Naive thymus-derived CD4-positive, alpha-beta T cell (primary cell): ENCODE results near the gene TTLL12. TPM values are rescaled to one million over a fixed set of nuclear protein-coding genes. Genes with fewer than 3 reads are reported as not detected.

ENCODE experiments used
- ATAC-seq: fragments of 150-1000 bp; cut with Tn5 transposase; 2 replicates; pipeline ENCODE4 v1.10.0; 2021; ENCODE audit warnings: mild to moderate bottlenecking, moderate library complexity
- CTCF ChIA-PET: fragments of 350-600 bp; sonication (Branson Sonifier 250); formaldehyde crosslinking; loops from one replicate; lab custom pipeline; 2021; ENCODE audit warnings: antibody characterized with exemption; lab: Charles Lee
- POLR2A ChIA-PET: fragments of 350-600 bp; sonication (Branson Sonifier 250); formaldehyde crosslinking; loops from one replicate; lab custom pipeline; 2021; ENCODE audit warnings: antibody characterized with exemption, inconsistent platforms; lab: Charles Lee
- DNase-seq, 9 donors: peaks; one replicate each; pipeline versions ENCODE4 v3.0.0 to v3.0.0-alpha.2; 2020 to 2022; ENCODE audit warnings: mixed read lengths in 1 of 9
- H3K27ac ChIP-seq: one replicate; pipeline ENCODE4 v1.7.0; 2013; ENCODE audit warnings: mild to moderate bottlenecking, low read depth, low read length, moderate library complexity
- H3K27me3 ChIP-seq, 2 donors: one replicate each; pipeline ENCODE4 v1.7.0; 2013; ENCODE audit warnings: low read length in 2 of 2, mild to moderate bottlenecking in 2 of 2, moderate library complexity in 2 of 2; ENCODE audit not compliant: control insufficient read depth in 2 of 2, insufficient read depth in 2 of 2
- H3K36me3 ChIP-seq, 3 experiments: 1 replicate in 2 of 3; 2 replicates in 1 of 3; pipeline ENCODE4 v1.7.0; 2013; ENCODE audit warnings: low read length in 3 of 3, mild to moderate bottlenecking in 3 of 3, moderate library complexity in 1 of 3; ENCODE audit not compliant: insufficient read depth in 3 of 3, control insufficient read depth in 2 of 3
- H3K4me1 ChIP-seq, 2 donors: one replicate each; pipeline ENCODE4 v1.7.0; 2013; ENCODE audit warnings: low read length in 2 of 2, mild to moderate bottlenecking in 2 of 2, moderate library complexity in 1 of 2; ENCODE audit not compliant: control insufficient read depth in 2 of 2, insufficient read depth in 2 of 2
- H3K4me3 ChIP-seq: 2 replicates; pipeline ENCODE4 v1.7.0; 2013; ENCODE audit warnings: mild to moderate bottlenecking, low read length
- H3K9me3 ChIP-seq, 3 experiments: 1 replicate in 2 of 3; 2 replicates in 1 of 3; pipeline ENCODE4 v1.7.0; 2013; ENCODE audit warnings: low read length in 3 of 3; ENCODE audit not compliant: control insufficient read depth in 2 of 3
- H3K27ac Mint-ChIP-seq, 9 donors: one replicate each; pipeline ENCODE4 v1.8.0; 2020 to 2022; ENCODE audit warnings: mixed read lengths in 9 of 9, mild to moderate bottlenecking in 8 of 9, moderate library complexity in 5 of 9, inconsistent platforms in 2 of 9
- H3K27me3 Mint-ChIP-seq, 5 donors: one replicate each; pipeline ENCODE4 v1.8.0; 2021 to 2022; ENCODE audit warnings: mixed read lengths in 5 of 5, mild to moderate bottlenecking in 1 of 5
- H3K36me3 Mint-ChIP-seq, 5 donors: one replicate each; pipeline ENCODE4 v1.8.0; 2020 to 2022; ENCODE audit warnings: mixed read lengths in 5 of 5, mild to moderate bottlenecking in 3 of 5, inconsistent platforms in 1 of 5
- H3K4me1 Mint-ChIP-seq, 7 donors: one replicate each; pipeline ENCODE4 v1.8.0; 2020 to 2022; ENCODE audit warnings: mixed read lengths in 7 of 7, mild to moderate bottlenecking in 3 of 7, inconsistent platforms in 1 of 7
- H3K4me3 Mint-ChIP-seq, 10 donors: one replicate each; pipeline ENCODE4 v1.8.0; 2020 to 2022; ENCODE audit warnings: mild to moderate bottlenecking in 10 of 10, mixed read lengths in 10 of 10, moderate library complexity in 6 of 10, inconsistent platforms in 2 of 10
- H3K9me3 Mint-ChIP-seq, 11 donors: one replicate each; pipeline ENCODE4 v1.8.0; 2020 to 2022; ENCODE audit warnings: mixed read lengths in 11 of 11, mild to moderate bottlenecking in 4 of 11, inconsistent platforms in 1 of 11, moderate library complexity in 1 of 11
- intact Hi-C, 2 donors: fragments of 100-400 bp; cut with micrococcal nuclease; formaldehyde crosslinking; loops; one replicate each; pipeline ENCODE4 v1.15.1; 2023
- polyA plus RNA-seq, 2 donors: library from polyadenylated mRNA; unstranded; fragments of 300-500 nt; fragmentation: Illumina TruSeq; gene quantifications; one replicate each; pipeline ENCODE4 v1.2.3, GENCODE V29; 2021
- total RNA-seq, 6 experiments: library from RNA in 5 of 6; stranded (reverse) in 5 of 6; gene quantifications; 1 replicate in 5 of 6; 2 replicates in 1 of 6; pipeline ENCODE4 v1.2.3 and lab custom pipeline; 2021 to 2026

The TTLL12 gene
- total and polyA plus RNA-seq, 7 experiments from 2014 or later: 15.6 to 43.7 (median 28.2) TPM

DNA sequence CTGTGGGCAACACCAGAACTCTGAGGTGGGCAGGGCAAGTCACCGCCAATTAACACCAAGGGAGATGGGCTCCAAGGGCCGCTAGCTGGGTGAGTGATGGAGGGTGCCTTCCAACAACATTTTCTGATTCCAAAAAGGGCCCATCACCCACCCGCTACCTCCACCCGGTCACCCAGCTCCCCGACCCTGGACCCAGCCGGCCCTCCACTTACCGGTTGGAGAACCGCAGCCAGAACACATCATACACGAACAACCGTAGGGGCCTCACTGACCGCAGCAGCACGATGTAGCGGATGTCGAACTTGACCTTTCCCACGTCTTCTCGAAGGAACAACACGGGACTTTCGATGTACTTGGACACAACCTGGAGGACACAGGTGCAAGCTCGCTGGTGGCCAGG is 14.7 kb downstream of the TTLL12 start:
- no peaks in the 10 kb centered on the region for H3K9me3 ChIP-seq
- H3K36me3 ChIP-seq: peaks cover 0 to 79% (median 0%) of the 10 kb centered on the region in 3 experiments
- Mint-ChIP-seq H3K9me3 (no peaks in the 10 kb centered on the region), H3K4me1 (peaks cover 0 to 6% (median 0%) of the 10 kb centered on the region in 7 donors), H3K27ac (no peak overlapping the region), H3K4me3 (no peak overlapping the region), H3K27me3 (no peaks in the 10 kb centered on the region), H3K36me3 (peaks cover 0 to 12% (median 6%) of the 10 kb centered on the region in 5 donors)
- intact Hi-C loops: no loop called here
- no peak for ATAC-seq
- H3K27me3 ChIP-seq: no peaks in the 10 kb centered on the region
- no peak overlapping the region for H3K27ac ChIP-seq
- DNase-seq: no peak
- H3K4me1 ChIP-seq: no peaks in the 10 kb centered on the region
- no peak overlapping the region for H3K4me3 ChIP-seq
- ChIA-PET CTCF (no interaction called here), POLR2A (no interaction called here)

DNA sequence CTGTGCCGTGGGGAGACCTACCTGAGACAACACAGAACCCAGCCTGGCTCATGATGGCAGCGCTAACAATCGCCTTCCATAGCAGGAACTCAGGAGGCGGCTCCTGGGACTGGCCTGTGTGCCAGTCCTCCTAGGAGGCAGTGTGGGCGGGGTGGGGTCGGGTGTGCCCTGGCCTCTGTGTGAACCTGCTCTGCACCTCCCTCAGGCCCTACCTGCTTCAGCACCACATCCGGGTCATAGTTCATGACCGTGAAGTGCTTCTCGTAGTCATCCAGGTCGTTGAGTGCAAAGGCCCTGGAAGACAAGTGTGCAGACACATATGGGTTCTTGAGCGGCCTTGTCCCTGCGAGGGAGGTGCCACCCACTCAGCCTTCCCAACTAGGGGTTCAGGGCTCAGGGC is 15.3 kb downstream of the TTLL12 start:
- CTCF ChIA-PET: no interaction called here
- no peak overlapping the region for H3K27ac Mint-ChIP-seq
- POLR2A ChIA-PET: no interaction called here
- peaks cover 0 to 6% (median 0%) of the 10 kb centered on the region in 7 donors for H3K4me1 Mint-ChIP-seq
- Histone ChIP-seq H3K27ac (no peak overlapping the region), H3K36me3 (peaks cover 0 to 81% (median 0%) of the 10 kb centered on the region in 3 experiments), H3K9me3 (no peaks in the 10 kb centered on the region), H3K4me1 (no peaks in the 10 kb centered on the region), H3K4me3 (no peak overlapping the region), H3K27me3 (no peaks in the 10 kb centered on the region)
- no peaks in the 10 kb centered on the region for H3K27me3 Mint-ChIP-seq
- peaks cover 0 to 12% (median 6%) of the 10 kb centered on the region in 5 donors for H3K36me3 Mint-ChIP-seq
- no peaks in the 10 kb centered on the region for H3K9me3 Mint-ChIP-seq
- DNase-seq: no peak
- intact Hi-C loops: no loop called here
- H3K4me3 Mint-ChIP-seq: no peak overlapping the region
- ATAC-seq: no peak

DNA sequence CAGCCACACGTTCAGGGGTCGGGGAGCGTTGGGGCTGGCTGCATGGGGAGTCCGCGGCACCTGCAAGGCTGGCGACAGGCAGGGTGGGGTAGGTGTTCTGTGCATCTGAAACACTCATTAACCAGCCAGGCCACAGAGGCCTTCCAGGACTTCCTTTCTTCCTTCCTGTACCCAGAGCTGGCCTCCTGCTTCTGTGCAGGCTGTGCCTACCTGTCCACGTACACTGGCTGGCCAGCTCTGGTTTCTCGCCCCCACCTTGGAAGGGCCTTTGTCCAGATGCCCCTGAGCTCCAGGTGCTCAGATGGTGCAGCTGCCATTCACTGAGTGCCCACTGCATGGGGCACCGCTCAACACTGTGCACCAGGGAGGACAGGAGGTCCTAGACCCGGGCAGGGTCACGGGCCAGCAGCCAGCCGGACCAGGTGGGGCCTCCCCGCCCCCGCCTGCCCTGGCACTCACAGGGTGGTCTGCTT is 15.9 kb downstream of the TTLL12 start:
- DNase-seq (no peak), ATAC-seq (no peak)
- POLR2A ChIA-PET: no interaction called here
- no peak overlapping the region for H3K4me3 ChIP-seq
- Mint-ChIP-seq H3K27ac (peak overlapping the region in 2 of 9 donors; percentile 39 to 46), H3K4me1 (peaks cover 0 to 6% (median 0%) of the 10 kb centered on the region in 7 donors), H3K4me3 (no peak overlapping the region), H3K9me3 (no peaks in the 10 kb centered on the region), H3K36me3 (peaks cover 0 to 12% (median 6%) of the 10 kb centered on the region in 5 donors), H3K27me3 (no peaks in the 10 kb centered on the region)
- no peak overlapping the region for H3K27ac ChIP-seq
- intact Hi-C loops: no loop called here
- H3K9me3 ChIP-seq: no peaks in the 10 kb centered on the region
- CTCF ChIA-PET: interaction anchor here (0.6 kb wide), 1 partner anchor 30 kb away, joined by 3 read pairs; no protein-coding TSS in a partner anchor
- no peaks in the 10 kb centered on the region for H3K4me1 ChIP-seq
- H3K36me3 ChIP-seq: peaks cover 0 to 81% (median 0%) of the 10 kb centered on the region in 3 experiments
- no peaks in the 10 kb centered on the region for H3K27me3 ChIP-seq

DNA sequence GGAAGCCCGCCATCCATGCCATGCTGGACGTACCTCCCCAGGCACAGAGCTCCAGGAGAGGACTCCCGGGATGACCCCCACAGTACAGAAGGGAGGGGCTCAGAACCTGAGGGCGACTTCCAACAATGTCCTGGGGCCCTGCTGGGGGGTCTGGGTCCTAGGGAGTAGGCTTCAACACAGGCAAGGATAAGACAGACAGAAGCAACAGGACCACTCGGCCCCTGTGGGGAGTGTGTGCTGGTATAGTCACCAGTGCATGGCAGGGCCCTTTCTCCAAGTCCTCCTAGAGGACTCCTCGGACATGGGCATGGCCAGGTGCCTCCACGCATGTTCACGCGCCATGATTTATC is 16.8 kb downstream of the TTLL12 start:
- DNase-seq (no peak), ATAC-seq (no peak)
- no peaks in the 10 kb centered on the region for H3K27me3 ChIP-seq
- peaks cover 0 to 6% (median 0%) of the 10 kb centered on the region in 7 donors for H3K4me1 Mint-ChIP-seq
- H3K36me3 Mint-ChIP-seq: peaks cover 0 to 12% (median 6%) of the 10 kb centered on the region in 5 donors
- POLR2A ChIA-PET: no interaction called here
- H3K36me3 ChIP-seq: peaks cover 0 to 77% (median 0%) of the 10 kb centered on the region in 3 experiments
- H3K27ac ChIP-seq: no peak overlapping the region
- intact Hi-C loops: no loop called here
- peak overlapping the region in 2 of 9 donors; percentile 25 to 39 for H3K27ac Mint-ChIP-seq
- CTCF ChIA-PET: no interaction called here
- H3K4me3 ChIP-seq: no peak overlapping the region
- no peaks in the 10 kb centered on the region for H3K9me3 Mint-ChIP-seq
- no peak overlapping the region for H3K4me3 Mint-ChIP-seq
- no peaks in the 10 kb centered on the region for H3K4me1 ChIP-seq
- H3K27me3 Mint-ChIP-seq: no peaks in the 10 kb centered on the region
- H3K9me3 ChIP-seq: no peaks in the 10 kb centered on the region

DNA sequence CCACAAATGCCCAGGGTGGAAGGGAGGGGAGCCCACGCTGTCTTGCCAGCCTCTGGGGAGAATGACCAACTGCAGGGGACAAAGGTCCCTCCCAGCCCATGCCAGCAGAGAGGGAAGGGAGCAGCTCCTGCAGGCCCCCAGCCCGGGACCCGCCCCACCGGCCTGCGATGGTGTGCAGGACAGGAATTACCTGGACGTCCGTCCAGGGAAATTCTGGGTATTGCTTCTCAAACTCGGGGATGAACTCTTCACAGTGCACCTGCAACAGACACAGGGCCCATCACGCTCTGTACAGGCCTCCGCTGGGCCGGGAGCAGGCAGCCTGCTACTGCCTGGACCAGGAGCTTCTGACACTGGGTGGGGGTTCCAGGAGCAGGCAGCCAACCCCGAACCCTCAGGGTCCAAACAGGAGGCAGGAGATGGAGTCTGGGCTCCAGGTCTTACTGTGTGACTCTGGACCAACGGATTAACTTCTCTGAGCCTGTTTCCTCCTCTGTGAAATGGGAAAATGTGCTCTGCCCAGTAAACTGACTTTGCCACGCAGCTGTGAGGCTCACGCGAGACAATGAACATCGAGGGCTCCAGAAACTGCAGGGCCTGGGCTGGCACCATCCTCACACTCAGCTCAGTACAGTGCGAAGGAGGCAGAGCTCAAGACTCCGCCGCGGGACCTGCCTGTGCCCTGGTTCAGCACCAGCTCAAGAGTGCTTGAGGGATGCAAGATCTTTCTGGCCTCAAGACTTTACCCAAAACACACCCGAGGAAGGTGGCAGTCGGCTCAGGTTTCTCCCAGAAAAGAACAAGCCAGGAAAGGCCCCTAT is 17.4 kb downstream of the TTLL12 start:
- H3K27ac ChIP-seq: no peak overlapping the region
- no peaks in the 10 kb centered on the region for H3K4me1 ChIP-seq
- no peak for ATAC-seq
- ChIA-PET POLR2A (no interaction called here), CTCF (no interaction called here)
- peaks cover 0 to 71% (median 0%) of the 10 kb centered on the region in 3 experiments for H3K36me3 ChIP-seq
- intact Hi-C loops: no loop called here
- DNase-seq: no peak
- Mint-ChIP-seq H3K9me3 (no peaks in the 10 kb centered on the region), H3K36me3 (peaks cover 0 to 12% (median 6%) of the 10 kb centered on the region in 5 donors), H3K27ac (no peak overlapping the region), H3K27me3 (no peaks in the 10 kb centered on the region), H3K4me3 (no peak overlapping the region), H3K4me1 (peaks cover 0 to 6% (median 0%) of the 10 kb centered on the region in 7 donors)
- no peak overlapping the region for H3K4me3 ChIP-seq
- H3K9me3 ChIP-seq: no peaks in the 10 kb centered on the region
- H3K27me3 ChIP-seq: no peaks in the 10 kb centered on the region

DNA sequence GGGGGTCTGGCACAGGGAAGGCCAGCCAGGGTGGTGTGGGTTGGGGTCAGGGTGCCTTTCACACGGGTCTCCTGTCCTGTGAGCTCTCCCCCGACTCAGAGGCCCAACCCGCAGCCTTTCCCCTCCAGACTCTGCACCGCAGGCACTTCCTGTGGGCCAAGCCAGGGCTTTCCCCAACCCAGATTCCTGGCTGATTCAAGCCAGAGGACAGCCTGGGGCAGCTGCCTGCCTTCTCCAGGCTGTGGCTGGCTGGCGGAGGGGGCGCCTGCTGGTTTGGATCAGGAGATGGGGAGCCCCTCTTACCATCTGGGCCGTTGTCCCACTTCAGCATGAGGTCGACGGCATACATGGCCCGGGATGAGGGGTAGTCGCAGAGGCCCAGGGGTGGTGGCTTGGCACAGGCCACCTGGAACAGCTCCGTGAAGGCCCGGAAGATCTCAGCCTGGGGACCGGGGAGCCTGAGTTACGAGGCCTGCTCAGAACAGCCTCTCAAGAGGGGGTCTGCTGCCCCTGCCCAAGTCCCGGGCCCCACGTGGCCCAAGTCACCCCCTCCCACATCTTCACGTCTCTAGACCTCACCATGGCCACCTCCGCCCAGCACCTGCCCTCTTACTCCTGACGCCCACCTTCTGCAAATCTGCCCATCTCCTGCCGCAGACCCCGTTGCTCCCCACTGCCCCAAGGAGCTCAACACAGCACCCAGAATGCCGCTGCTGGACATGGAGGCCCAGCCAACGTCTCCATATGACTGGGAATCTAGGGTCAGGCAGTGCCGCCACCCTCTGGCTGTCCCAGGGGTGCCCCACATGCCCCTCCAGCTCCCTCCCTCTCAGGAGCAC is 18.2 kb downstream of the TTLL12 start:
- H3K9me3 ChIP-seq: no peaks in the 10 kb centered on the region
- no peak overlapping the region for H3K4me3 Mint-ChIP-seq
- H3K27me3 Mint-ChIP-seq: no peaks in the 10 kb centered on the region
- no peak overlapping the region for H3K27ac ChIP-seq
- DNase-seq (no peak), ATAC-seq (no peak)
- H3K36me3 Mint-ChIP-seq: peaks cover 0 to 12% (median 6%) of the 10 kb centered on the region in 5 donors
- H3K4me3 ChIP-seq: no peak overlapping the region
- intact Hi-C loops: no loop called here
- CTCF ChIA-PET: no interaction called here
- peaks cover 0 to 63% (median 0%) of the 10 kb centered on the region in 3 experiments for H3K36me3 ChIP-seq
- H3K4me1 Mint-ChIP-seq: peaks cover 4 to 7% (median 5%) of the 10 kb centered on the region in 7 donors
- H3K9me3 Mint-ChIP-seq: no peaks in the 10 kb centered on the region
- no peaks in the 10 kb centered on the region for H3K27me3 ChIP-seq
- H3K27ac Mint-ChIP-seq: peak overlapping the region in 2 of 9 donors; percentile 12 to 78
- H3K4me1 ChIP-seq: no peaks in the 10 kb centered on the region
- POLR2A ChIA-PET: no interaction called here
